ENCODE results near the gene LOXL1. TPM values are rescaled to one million over a fixed set of nuclear protein-coding genes. Genes with fewer than 3 reads are reported as not detected.

Gene LOXL1
- total and polyA plus RNA-seq, 4 donors = 0.67 to 2.0 (median 1.4) TPM; not detected in 1

- Histone ChIP-seq H3K4me1 (ENCODE audit: control insufficient read depth in 4 of 4, insufficient read depth in 4 of 4, low read length in 3 of 4) (no peaks in the 10 kb centered on the region), H3K36me3 (ENCODE audit: control insufficient read depth in 4 of 4, insufficient read depth in 3 of 4, low read depth in 1 of 4, low read length in 3 of 4) (no peaks in the 10 kb centered on the region), H3K27ac (ENCODE audit: low read depth in 1 of 2, low read length in 2 of 2) (no peak overlapping the region), H3K9ac (ENCODE audit: low read depth in 1 of 2, low read length in 2 of 2) (no peak overlapping the region), H3K9me3 (ENCODE audit: control insufficient read depth in 4 of 4, low read length in 3 of 4) (no peaks in the 10 kb centered on the region), H3K27me3 (ENCODE audit: control insufficient read depth in 4 of 4, insufficient read depth in 4 of 4, low read length in 3 of 4) (no peaks in the 10 kb centered on the region), H3K4me3 (ENCODE audit: low read depth in 1 of 3, low read length in 3 of 3) (no peak overlapping the region)
- TF ChIP-seq YY1 (IDR thresholded peaks at IDR 0.05) (no peak), ZBTB33 (IDR thresholded peaks at IDR 0.05) (no peak), FOXA2 (IDR thresholded peaks at IDR 0.05) (no peak), FOXA1 (IDR thresholded peaks at IDR 0.05) (no peak), CTCF (IDR thresholded peaks at IDR 0.05; ENCODE audit: low read depth, low read length, missing input control) (no peak), GABPA (IDR thresholded peaks at IDR 0.05 in 1 of 2, conservative IDR thresholded peaks at IDR 0.05 in 1 of 2) (no peak)
- 86% methylated on average over 3 of the region's 3 CpGs for WGBS
- no peak for DNase-seq (ENCODE audit: low spot score)
These were observed 20.9 kb upstream of the LOXL1 start for GRCh38 chr15:73905225-73905827.

DNA sequence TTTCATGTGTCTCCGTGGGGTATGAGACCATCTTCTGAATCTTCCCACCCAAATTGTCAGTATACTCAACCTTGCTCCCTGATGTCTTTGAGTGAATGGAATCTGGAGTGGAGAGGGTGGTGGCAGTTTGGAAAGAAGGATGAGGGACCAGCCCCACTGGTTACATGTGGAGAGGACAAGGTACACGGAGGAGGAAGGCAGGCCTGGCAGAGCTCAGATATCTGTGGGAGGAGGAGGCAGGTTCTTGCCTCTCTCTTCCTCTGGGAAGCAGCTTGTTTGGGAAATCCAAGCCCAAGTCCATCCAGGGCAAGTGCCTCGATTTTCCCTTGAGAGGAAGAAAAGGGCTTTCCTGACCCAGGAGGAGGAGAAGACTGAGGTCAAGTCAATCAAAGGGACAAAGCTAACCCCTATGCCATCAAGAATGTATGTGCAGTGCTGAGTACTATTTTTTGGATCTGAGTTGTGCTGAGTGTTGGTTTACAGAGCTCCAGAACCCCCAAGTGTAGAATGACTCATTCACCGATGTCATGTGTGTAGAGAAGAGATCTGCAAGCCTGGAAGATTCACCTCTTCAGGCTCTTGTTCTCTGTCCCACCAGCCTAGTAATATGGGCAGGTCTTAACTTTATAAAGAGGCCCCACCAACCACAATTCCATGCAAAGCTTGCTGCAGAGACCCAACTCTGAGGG is 19.8 kb upstream of the LOXL1 start:
- H3K9ac ChIP-seq (ENCODE audit: low read depth in 1 of 2, low read length in 2 of 2) = no peak overlapping the region
- WGBS = 82% methylated on average over 4 of the region's 4 CpGs
- no peak for DNase-seq (ENCODE audit: low spot score)

DNA sequence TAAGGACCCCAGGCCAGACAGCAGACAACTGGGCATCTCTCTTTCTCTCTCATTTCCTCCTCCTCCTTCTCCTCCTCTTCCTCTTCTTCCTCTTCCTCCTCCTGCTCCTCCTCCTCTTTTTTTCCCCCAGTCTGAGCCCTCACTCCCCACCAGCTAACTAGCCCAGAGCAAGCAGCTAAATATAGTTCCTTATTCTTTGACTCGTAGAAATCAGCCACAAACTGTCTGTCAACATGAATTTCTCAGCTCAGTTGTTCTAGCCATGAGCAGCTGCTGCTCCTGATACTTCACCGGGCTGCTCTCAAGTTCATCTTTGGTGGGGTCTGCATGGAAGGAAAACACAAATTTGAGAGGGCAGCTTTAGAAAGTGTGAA is 19.2 kb upstream of the LOXL1 start:
- TF ChIP-seq FOXA1 (IDR thresholded peaks at IDR 0.05) (no peak), CTCF (IDR thresholded peaks at IDR 0.05; ENCODE audit: low read depth, low read length, missing input control) (no peak), GABPA (IDR thresholded peaks at IDR 0.05 in 1 of 2, conservative IDR thresholded peaks at IDR 0.05 in 1 of 2) (no peak), FOXA2 (IDR thresholded peaks at IDR 0.05) (no peak), RXRA (IDR thresholded peaks at IDR 0.05) (no peak), YY1 (IDR thresholded peaks at IDR 0.05) (no peak), JUND (IDR thresholded peaks at IDR 0.05) (no peak), SP1 (IDR thresholded peaks at IDR 0.05) (no peak)
- 77% methylated on average over 2 of the region's 2 CpGs for WGBS
- no peaks in the 10 kb centered on the region for H3K4me1 ChIP-seq (ENCODE audit: control insufficient read depth in 4 of 4, insufficient read depth in 4 of 4, low read length in 3 of 4)
- H3K27ac ChIP-seq (ENCODE audit: low read depth in 1 of 2, low read length in 2 of 2) = no peak overlapping the region
- H3K27me3 ChIP-seq (ENCODE audit: control insufficient read depth in 4 of 4, insufficient read depth in 4 of 4, low read length in 3 of 4) = peaks cover 0 to 11% (median 0%) of the 10 kb centered on the region in 4 donors
- no peak for DNase-seq (ENCODE audit: low spot score)
- no peak overlapping the region for H3K9ac ChIP-seq (ENCODE audit: low read depth in 1 of 2, low read length in 2 of 2)
- H3K4me3 ChIP-seq (ENCODE audit: low read depth in 1 of 3, low read length in 3 of 3) = no peak overlapping the region
- H3K36me3 ChIP-seq (ENCODE audit: control insufficient read depth in 4 of 4, insufficient read depth in 3 of 4, low read depth in 1 of 4, low read length in 3 of 4) = no peaks in the 10 kb centered on the region
- H3K9me3 ChIP-seq (ENCODE audit: control insufficient read depth in 4 of 4, low read length in 3 of 4) = no peaks in the 10 kb centered on the region

More for the DNA sequence above, 19.8 kb upstream of the LOXL1 start:
- Histone ChIP-seq H3K27me3 (ENCODE audit: control insufficient read depth in 4 of 4, insufficient read depth in 4 of 4, low read length in 3 of 4) (peaks cover 0 to 8% (median 0%) of the 10 kb centered on the region in 4 donors), H3K4me1 (ENCODE audit: control insufficient read depth in 4 of 4, insufficient read depth in 4 of 4, low read length in 3 of 4) (no peaks in the 10 kb centered on the region), H3K9me3 (ENCODE audit: control insufficient read depth in 4 of 4, low read length in 3 of 4) (no peaks in the 10 kb centered on the region), H3K27ac (ENCODE audit: low read depth in 1 of 2, low read length in 2 of 2) (no peak overlapping the region), H3K36me3 (ENCODE audit: control insufficient read depth in 4 of 4, insufficient read depth in 3 of 4, low read depth in 1 of 4, low read length in 3 of 4) (no peaks in the 10 kb centered on the region), H3K4me3 (ENCODE audit: low read depth in 1 of 3, low read length in 3 of 3) (no peak overlapping the region)
- TF ChIP-seq TAF1 (conservative IDR thresholded peaks at IDR 0.05) = no peak
- TF ChIP-seq GABPA (IDR thresholded peaks at IDR 0.05 in 1 of 2, conservative IDR thresholded peaks at IDR 0.05 in 1 of 2) = no peak
- TF ChIP-seq JUND (IDR thresholded peaks at IDR 0.05) = no peak
- no peak for TF ChIP-seq HNF4A (conservative IDR thresholded peaks at IDR 0.05)
- no peak for TF ChIP-seq MAX (IDR thresholded peaks at IDR 0.05)

All from liver (tissue), 9 donors.